Fibroblast of skin of right biceps (primary cell): ENCODE results near the gene PARN.
"Not testable (repeated sequence)": the region's sequence is repeated elsewhere in the genome, so short reads cannot be mapped to it uniquely, and the experiment has no call there.

Source experiments
- DNase-seq: peaks from one replicate; pipeline ENCODE4 v3.0.0-alpha.2; 2013

Gene PARN, protein sequence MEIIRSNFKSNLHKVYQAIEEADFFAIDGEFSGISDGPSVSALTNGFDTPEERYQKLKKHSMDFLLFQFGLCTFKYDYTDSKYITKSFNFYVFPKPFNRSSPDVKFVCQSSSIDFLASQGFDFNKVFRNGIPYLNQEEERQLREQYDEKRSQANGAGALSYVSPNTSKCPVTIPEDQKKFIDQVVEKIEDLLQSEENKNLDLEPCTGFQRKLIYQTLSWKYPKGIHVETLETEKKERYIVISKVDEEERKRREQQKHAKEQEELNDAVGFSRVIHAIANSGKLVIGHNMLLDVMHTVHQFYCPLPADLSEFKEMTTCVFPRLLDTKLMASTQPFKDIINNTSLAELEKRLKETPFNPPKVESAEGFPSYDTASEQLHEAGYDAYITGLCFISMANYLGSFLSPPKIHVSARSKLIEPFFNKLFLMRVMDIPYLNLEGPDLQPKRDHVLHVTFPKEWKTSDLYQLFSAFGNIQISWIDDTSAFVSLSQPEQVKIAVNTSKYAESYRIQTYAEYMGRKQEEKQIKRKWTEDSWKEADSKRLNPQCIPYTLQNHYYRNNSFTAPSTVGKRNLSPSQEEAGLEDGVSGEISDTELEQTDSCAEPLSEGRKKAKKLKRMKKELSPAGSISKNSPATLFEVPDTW

GRCh38 chr16:14629919-14630619 lies at the start of gene PARN:
Gene PARN (minus strand): TSS chr16:14630260. CDS start chr16:14630125, 135 bp downstream.
- DNase-seq: peak; percentile 98

DNA sequence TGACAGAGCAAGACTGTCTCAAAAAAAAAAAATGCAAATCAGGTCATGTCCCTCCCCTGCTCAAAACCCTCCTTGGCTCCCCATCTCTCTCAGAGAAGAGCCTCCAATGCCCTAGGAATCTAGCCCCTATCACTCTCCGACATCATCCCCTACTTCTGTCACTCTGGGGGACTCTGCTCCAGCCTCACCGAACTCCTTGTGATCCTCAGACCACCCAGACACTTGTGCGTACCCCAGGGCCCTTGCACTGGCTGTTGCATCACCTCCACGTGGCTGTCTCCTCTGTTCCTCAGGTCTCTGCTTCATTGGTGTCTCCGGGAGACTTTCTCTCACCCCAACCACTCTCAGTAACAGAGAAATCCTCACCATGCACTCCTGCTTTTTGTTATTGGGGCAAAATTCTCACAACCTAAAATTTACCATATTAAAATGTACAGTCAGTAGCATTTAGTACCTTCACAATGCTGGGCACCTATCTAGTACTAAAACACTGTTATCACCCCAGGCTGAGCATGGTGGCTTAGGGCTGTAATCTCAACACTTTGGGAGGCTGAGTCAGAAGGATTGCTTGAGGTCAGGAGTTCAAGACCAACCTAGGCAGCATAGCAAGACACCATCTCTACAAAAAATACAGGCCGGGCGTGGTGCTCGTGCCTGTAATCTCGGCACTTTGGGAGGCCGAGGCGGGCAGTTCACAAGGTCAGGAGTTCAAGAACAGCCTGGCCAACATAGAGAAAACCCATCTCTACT lies 48.9 kb upstream of the PARN start:
- DNase-seq: no peak

DNA sequence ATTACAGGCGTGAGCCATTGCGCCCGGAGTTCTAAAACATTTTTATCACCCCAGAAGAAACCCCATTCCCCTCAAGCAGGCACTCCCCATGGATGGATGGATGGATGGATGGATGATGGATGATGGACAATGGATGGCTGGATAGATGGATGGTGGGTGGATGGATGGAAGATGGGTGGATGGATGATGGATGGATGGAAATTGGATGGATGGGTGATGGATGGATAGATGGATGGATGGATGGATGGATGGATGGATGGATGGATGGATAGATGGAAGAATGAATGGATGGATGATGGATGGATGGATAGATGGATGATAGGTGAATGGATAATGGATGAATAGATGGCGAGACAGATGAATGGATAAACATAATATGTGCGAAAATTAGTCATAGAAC lies 47.6 kb upstream of the PARN start:
- no peak for DNase-seq

- no peak for DNase-seq
Observed at GRCh38 chr16:14676633-14677032, 46.6 kb upstream of the PARN start.

GRCh38 chr16:14672403-14672971 lies 42.4 kb upstream of the PARN start:
- no peak for DNase-seq

GRCh38 chr16:14669776-14670175 lies 39.7 kb upstream of the PARN start:
- DNase-seq: no peak

DNA sequence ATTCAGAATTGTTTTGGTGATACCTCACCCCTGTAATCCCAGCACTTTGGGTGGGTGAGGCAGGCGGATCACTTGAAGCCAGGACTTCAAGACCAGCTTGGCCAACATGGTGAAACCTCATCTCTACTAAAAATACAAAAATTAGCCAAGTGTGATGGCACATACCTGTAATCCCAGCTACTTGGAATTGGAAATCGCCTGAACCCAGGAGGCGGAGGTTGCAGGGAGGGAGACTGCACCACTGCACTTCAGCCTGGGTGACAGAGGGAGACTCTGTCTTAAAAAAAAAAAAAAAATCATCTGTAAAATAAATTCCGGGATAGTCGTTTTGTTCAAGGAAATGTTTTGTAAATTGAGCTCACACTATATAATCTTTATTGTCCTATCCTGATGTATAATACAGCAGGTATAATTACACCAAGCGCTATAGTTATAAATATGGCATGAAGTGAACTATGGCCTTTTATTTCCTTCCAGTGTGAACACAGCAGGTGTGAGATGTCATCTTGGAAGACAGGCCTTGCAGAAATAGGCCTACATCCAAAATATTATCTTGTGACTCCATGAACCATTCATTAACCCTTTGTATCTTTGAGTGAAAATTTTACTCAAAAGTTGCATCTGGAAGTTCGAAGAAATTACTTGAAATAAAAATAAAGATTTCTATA lies 38.6 kb upstream of the PARN start:
- no peak for DNase-seq

DNA sequence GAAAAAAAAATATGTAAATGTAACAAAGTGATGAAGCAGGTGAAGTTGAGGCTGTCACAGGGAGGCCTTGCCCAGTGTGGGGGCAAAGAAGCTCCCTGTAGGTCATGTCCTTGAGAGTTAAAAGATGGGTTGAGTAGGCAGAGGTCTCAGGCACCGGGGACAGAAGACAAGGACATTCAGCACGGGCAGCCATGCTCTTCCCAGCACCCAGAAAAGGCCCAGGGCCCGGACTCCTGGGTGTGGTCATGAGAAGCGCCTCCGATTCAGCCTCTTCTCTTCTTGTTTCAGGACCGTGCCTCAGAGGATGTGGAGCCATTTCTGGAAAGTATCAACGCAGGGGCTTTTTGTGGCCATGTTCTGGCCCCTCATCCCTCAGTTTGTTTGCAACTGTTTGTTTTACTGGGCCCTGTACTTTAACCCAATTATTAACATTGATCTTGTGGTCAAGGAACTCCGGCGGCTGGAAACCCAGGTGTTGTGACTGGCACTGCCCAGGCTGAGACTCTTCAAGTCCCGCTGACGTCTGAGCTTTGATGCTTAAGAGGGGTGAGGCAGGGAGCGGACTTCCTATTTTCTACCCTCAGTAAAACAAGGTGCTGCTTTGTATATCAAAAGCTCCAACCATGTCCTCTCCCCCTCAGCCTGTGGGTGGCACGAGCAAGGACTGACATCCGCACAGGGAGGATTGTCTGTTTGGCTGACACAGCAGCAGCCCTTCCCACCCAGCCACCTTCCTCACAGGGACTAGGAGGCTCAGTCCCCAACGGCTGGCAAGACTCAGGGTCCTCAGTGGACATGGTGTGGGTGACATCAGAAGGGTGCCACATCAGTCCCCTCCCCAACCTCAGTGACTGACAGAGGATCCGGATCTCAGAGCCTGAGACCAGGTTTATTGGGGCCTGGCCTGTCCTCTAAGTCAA lies 37.5 kb upstream of the PARN start:
- no peak for DNase-seq

GRCh38 chr16:14658063-14658462 lies 28.0 kb upstream of the PARN start:
- no peak for DNase-seq

GRCh38 chr16:14652726-14653125 lies 22.7 kb upstream of the PARN start:
- no peak for DNase-seq

- DNase-seq: no peak
Observed at GRCh38 chr16:14650629-14651028, 20.6 kb upstream of the PARN start.

DNA sequence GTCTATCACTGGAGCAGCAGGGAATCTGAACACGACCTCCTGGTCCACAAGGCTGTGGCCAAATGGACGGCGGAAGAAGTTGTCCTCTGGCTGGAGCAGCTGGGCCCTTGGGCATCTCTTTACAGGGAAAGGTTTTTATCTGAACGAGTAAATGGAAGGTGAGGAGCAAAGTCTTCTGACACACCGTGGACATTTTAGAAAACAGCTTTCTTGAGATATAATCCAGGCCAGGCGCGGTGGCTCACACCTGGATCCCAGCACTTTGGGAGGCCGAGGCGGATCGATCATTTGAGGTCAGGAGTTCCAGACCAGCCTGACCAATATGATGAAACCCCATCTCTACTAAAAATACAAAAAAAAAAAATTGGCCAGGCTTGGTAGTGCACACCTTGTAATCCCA lies 19.8 kb upstream of the PARN start:
- DNase-seq: no peak

- no peak for DNase-seq
Observed at GRCh38 chr16:14641926-14642325, 11.9 kb upstream of the PARN start.

- DNase-seq: no peak
Observed at GRCh38 chr16:14641206-14641605, 11.1 kb upstream of the PARN start.

DNA sequence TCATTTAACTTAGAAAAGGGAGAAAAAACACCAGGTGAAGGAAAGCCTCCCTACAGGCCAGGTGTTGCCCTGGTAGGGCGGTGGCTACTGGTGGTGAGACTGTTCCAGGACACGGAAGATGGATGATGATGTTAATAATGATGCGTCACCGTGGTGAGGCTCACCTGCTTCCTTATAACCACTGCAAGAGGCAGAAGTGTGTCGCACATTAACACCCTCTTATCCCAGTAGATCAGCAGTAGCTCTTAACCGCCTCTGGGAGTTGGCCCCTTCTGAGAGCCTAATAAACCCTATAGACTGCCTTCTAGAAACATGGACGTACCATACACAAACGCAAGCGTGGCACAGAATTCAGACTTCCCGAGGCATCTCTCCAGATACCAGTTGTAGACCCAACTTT lies 10.5 kb upstream of the PARN start:
- no peak for DNase-seq

- DNase-seq: not testable (repeated sequence)
Observed at GRCh38 chr16:14636951-14637240, 6.8 kb upstream of the PARN start.

DNA sequence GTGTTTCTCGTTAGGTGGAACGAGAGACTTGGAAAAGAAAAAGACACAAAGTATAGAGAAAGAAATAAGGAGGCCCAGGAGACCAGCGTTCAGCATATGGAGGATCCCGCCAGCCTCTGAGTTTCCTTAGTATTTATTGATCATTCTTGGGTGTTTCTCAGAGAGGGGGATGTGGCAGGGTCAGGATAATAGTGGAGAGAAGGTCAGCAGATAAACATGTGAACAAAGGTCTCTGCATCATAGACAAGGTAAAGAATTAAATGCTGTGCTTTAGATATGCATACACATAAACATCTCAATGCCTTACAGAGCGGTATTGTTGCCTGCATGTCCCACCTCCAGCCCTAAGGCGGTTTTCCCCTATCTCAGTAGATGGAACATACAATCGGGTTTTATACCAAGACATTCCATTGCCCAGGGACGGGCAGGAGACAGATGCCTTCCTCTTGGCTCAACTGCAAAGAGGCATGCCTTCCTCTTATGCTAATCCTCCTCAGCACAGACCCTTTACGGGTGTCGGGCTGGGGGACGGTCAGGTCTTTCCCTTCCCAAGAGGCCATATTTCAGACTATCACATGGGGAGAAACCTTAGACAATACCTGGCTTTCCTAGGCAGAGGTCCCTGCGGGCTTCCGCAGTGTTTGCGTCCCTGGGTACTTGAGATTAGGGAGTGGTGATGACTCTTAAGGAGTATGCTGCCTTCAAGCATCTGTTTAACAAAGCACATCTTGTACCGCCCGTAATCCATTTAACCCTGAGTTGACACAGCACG lies 6.3 kb upstream of the PARN start:
- DNase-seq: not testable (repeated sequence)

GRCh38 chr16:14635395-14636165 lies 5.5 kb upstream of the PARN start:
- DNase-seq: no peak

- no peak for DNase-seq
Observed at GRCh38 chr16:14634389-14634725, 4.3 kb upstream of the PARN start.
